Measurements from ENCODE around the gene TNNI3K. TPM values are rescaled to one million over a fixed set of nuclear protein-coding genes. Genes with fewer than 3 reads are reported as not detected.

TNNI3K gene
- total RNA-seq, 2 donors from 2014 or later: 11.5 TPM; not detected in 1

GRCh38 chr1:74571493-74571800 lies 336.3 kb downstream of the TNNI3K start:
- 38 to 42% methylated on average over 8 of the region's 8 CpGs for WGBS, 2 donors
- intact Hi-C loops (cut with DNase I): no loop called here
- no peak for ATAC-seq
- no peaks in the 10 kb centered on the region for H3K27me3 ChIP-seq
- TF ChIP-seq POLR2A (IDR thresholded peaks at IDR 0.05) (no peak), CTCF (IDR thresholded peaks at IDR 0.05) (no peak)
- H3K4me3 ChIP-seq: no peak overlapping the region
- H3K4me1 ChIP-seq: no peaks in the 10 kb centered on the region
- no peak for DNase-seq
- H3K36me3 ChIP-seq (replicated peaks in 1 of 2; ENCODE audit: insufficient read depth in 1 of 2, low read depth in 2 of 2): no peaks in the 10 kb centered on the region
- no peak overlapping the region for H3K27ac ChIP-seq
- H3K9me3 ChIP-seq: no peaks in the 10 kb centered on the region

- ATAC-seq (no peak), DNase-seq (no peak)
- H3K4me3 ChIP-seq: no peak overlapping the region
- TF ChIP-seq POLR2A (IDR thresholded peaks at IDR 0.05) (no peak), CTCF (IDR thresholded peaks at IDR 0.05) (no peak)
- no peaks in the 10 kb centered on the region for H3K27me3 ChIP-seq
- 60 to 79% methylated on average over 6 of the region's 6 CpGs for WGBS, 2 donors
- H3K36me3 ChIP-seq (replicated peaks in 1 of 2; ENCODE audit: insufficient read depth in 1 of 2, low read depth in 2 of 2): no peaks in the 10 kb centered on the region
- no peak overlapping the region for H3K27ac ChIP-seq
- no peaks in the 10 kb centered on the region for H3K4me1 ChIP-seq
- intact Hi-C loops (cut with DNase I): no loop called here
- no peaks in the 10 kb centered on the region for H3K9me3 ChIP-seq
These were observed 336.7 kb downstream of the TNNI3K start for GRCh38 chr1:74571891-74572290.

GRCh38 chr1:74578101-74578500 lies 342.9 kb downstream of the TNNI3K start:
- H3K9me3 ChIP-seq: no peaks in the 10 kb centered on the region
- intact Hi-C loops (cut with DNase I): no loop called here
- no peak for DNase-seq
- H3K4me1 ChIP-seq: no peaks in the 10 kb centered on the region
- WGBS, 2 donors: 51 to 60% methylated on average over 2 of the region's 2 CpGs
- H3K27me3 ChIP-seq: no peaks in the 10 kb centered on the region
- H3K36me3 ChIP-seq (replicated peaks in 1 of 2; ENCODE audit: insufficient read depth in 1 of 2, low read depth in 2 of 2): no peaks in the 10 kb centered on the region
- no peak overlapping the region for H3K27ac ChIP-seq
- no peak for ATAC-seq
- H3K4me3 ChIP-seq: no peak overlapping the region
- TF ChIP-seq POLR2A (IDR thresholded peaks at IDR 0.05) (no peak), CTCF (IDR thresholded peaks at IDR 0.05) (no peak)

GRCh38 chr1:74579425-74579824 lies 344.2 kb downstream of the TNNI3K start:
- H3K4me3 ChIP-seq: no peak overlapping the region
- no peaks in the 10 kb centered on the region for H3K4me1 ChIP-seq
- TF ChIP-seq CTCF (IDR thresholded peaks at IDR 0.05) (no peak), POLR2A (IDR thresholded peaks at IDR 0.05) (no peak)
- ATAC-seq: no peak
- 30 to 45% methylated on average over 3 of the region's 3 CpGs for WGBS, 2 donors
- intact Hi-C loops (cut with DNase I): no loop called here
- DNase-seq: no peak
- no peak overlapping the region for H3K27ac ChIP-seq
- H3K9me3 ChIP-seq: no peaks in the 10 kb centered on the region
- no peaks in the 10 kb centered on the region for H3K36me3 ChIP-seq (replicated peaks in 1 of 2; ENCODE audit: insufficient read depth in 1 of 2, low read depth in 2 of 2)
- H3K27me3 ChIP-seq: no peaks in the 10 kb centered on the region

- Histone ChIP-seq H3K4me1 (no peaks in the 10 kb centered on the region), H3K27ac (no peak overlapping the region), H3K9me3 (no peaks in the 10 kb centered on the region), H3K27me3 (no peaks in the 10 kb centered on the region), H3K4me3 (no peak overlapping the region), H3K36me3 (replicated peaks in 1 of 2; ENCODE audit: insufficient read depth in 1 of 2, low read depth in 2 of 2) (no peaks in the 10 kb centered on the region)
- intact Hi-C loops (cut with DNase I): no loop called here
- TF ChIP-seq CTCF (IDR thresholded peaks at IDR 0.05) (no peak), POLR2A (IDR thresholded peaks at IDR 0.05) (no peak)
- WGBS, 2 donors: 71 to 74% methylated on average over 3 of the region's 3 CpGs
- DNase-seq: no peak
- ATAC-seq: no peak
These were observed 348.2 kb downstream of the TNNI3K start for GRCh38 chr1:74583397-74583796.
